ENCODE measurements around the gene CFAP251. TPM values are rescaled to one million over a fixed set of nuclear protein-coding genes. Genes with fewer than 3 reads are reported as not detected.
A peak's percentile ranks its signal among the peaks of the same experiment; 100 is the strongest.
"Not testable (repeated sequence)": the region's sequence is repeated elsewhere in the genome, so short reads cannot be mapped to it uniquely, and the experiment has no call there.

CFAP251 gene
- polyA plus RNA-seq, 10 donors, result 0.54 to 2.2 (median 1.2) TPM

DNA sequence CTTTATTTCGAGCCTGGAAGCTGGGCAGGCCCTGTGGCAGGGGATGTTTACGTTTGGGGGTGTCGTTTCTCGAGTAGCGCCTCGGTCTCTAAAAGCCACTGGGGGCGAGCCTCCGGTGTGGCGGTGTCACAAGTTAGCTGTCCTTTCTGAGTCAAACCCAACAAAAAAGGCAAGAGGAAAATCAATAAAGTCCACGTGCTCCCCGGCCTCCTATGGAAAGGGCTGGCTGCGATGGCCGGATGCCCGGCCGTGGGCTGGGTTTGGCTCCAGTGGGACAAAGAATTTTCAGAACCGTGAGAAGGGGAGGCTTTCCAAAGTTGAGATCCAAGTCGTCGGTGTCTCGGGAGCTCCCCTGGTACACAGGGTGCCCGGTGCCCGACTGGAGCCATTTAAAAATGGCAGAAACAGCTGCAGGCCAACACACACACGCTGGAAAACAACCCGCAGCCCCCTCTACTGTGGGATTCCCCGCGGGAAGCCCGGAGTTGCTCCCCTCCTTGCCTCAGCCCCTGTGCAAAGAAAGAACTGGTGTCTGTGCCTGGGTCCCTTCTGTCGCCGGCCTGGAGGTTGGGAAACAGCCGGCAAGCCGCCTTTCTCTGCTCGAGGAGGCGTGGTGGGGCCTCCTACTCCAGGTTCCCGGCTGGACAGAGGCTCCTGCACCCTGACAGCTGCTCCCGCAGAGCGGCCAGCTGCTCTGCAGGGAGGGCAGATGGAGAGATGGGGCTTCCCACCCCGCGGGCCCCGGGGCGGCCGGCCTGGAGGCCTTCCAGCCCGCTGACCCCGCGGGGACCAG, 105.1 kb downstream of the CFAP251 start:
- DNase-seq, result peak; percentile 64 to 92 (median 87)

DNA sequence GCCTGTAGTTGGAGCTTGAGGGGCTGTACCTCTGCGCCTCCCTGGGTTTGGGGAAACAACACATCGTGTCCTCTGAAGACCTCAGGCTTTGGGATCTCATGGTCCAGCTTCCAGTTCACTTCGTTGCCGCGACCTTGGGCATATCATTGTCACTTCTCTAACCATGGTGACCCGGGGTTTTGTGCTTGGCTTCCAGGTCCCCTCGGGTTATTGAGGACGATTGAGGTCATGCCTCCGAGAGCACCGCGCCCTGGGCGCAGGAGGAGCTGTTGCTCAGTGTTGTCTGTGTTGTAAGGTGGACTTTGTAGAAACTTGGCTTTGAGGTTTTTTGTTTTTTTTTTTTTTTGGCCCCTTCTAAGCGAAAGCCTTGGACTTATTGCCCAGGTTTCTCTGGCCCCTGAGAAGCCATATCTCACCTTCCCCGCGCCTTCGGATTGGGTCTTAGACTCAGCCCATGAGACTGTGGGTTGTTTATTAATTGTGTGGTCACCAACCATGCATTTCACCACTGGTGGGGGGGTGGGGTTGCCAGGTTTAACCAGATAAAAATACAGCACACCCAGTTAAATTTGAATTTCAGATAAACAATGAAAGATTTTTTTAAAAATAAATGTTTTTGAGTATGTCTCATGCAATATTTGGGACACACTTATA, 105.9 kb downstream of the CFAP251 start:
- DNase-seq, result peak in 1 of 3 donors; percentile 19

DNA sequence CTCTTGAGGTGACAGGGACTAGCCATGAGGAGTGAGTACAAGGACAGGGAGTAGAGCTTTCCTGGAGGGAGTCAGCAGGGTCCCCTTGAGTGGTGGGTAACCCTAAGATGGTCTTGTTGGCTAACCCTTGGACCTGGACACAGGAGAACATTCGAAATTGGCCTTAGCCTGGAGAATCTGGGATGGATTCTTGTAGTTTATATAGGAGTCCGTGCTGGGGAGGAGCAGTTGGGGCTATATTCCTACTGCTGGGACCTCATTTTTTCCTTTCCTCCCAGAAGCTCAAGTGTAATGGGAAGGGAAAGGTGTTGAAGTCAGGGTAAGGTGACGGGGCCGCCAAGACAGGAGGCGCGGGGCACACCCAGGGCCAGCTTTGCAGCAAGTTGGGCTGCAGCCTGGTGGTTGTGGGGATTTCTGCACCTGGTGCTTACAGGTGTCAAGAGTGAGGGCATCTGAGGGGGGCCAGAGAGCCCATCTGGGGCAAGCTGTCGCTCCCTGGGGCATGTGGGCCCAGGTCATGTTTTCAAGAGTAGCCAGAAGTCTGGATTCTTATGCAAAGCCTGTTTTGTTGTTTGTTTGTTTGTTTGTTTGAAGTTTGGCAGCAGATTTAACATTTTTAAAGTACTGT, 108.4 kb downstream of the CFAP251 start:
- DNase-seq, result no peak

DNA sequence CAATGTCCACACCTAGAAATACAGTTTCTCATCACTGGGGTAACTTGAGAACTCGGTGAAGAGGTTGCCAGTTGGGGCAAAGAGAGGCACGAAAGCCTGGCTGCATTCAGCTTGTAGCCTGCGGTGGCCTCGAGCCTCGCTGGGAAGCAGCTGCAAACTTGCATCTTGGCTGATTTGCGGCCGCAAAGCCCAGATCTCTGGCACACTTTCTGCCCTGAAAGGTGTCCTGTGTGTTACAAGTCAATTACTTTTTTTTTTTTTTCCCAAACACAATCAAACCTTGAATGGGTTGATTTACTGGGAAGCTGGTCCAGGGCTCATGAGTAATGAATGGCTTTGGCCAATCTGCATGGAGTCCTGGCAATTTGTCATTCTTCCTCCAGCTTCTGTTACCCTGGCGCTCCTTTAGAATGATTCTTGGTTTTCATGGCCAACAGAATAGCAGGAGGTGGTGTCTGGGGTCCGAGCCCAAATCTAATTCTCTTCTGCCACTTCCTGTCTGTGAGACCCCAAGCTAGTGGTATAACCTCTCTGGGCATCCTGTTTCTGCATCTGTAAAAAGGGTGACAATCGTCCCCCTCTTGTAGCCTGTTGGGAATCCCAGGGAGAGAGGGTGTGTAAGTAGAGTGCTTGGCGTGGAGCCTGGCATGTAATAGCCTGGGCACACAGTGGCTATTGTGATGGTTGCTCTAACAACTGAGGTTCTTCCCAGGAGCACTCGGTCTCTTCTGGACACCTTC, 109.9 kb downstream of the CFAP251 start:
- DNase-seq, result no peak

DNA sequence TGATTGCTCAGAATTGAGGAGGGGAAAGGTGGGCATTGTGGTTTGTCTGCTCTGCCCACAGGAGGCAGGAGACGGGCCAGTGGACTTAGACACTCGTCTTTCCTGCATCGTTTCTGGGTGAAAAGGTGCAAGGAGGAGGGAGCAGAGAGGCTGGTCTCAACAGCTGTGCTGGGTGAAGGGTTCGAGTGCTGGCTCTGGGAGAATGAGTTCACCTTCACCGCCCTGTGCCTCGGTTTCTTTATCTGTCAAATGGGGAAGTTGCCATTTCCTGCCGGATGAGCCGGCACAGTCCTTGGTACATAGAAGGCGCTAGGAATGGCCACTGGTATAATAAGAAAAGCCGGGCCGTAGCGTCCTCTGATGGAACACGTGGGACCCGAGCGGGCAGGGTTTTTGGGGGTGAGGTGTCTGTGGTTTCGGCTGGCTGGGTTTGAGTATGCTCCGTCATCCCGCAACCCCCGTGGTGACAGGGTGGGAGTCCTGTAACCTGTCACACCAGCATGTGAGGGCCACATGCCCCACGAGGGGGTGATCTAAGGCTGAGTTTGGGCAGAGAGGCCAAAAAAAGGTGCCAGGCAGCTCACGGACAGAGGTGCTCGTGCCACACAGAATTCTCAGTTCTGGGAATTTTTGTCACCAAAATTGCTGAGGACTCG, 110.6 kb downstream of the CFAP251 start:
- no peak for DNase-seq

DNA sequence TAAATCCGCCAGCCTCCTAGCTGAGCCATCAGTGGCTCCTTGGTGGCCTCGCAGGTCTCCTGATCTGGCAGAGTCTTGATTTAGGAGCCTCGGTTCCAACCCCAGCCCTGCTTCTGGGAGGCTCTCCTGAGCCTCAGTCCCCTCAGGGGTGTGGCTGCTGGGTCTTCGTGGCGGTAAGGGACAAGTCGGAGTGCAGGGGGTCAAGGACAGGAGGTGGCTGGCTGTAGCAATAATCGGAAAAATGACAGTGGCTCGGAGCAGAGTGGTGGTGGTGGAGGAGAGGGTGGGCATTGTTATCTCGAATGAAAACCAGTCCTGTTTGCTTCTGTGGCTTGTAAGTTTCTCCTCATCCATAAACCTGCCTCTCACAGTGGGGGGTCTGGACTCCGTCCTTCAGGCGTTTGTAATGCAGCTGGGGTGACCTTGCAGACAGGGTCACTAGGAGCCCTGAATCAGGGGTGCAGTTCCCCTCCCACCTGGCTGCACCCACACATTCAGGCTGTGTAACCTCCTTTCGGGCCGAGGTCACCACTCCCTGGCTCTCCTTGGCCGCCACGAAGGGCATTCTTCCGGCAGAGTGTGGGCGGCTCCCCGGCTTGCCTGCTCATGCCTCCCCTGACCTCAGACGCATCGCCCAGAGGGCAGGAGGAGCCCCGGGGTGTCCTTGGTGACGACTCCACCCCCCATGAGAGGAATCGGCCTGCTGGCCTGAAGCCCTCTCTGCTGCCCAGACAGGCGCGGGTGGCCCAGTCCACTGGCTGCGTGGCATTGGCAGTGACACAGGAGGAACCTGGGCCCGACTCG, 111.4 kb downstream of the CFAP251 start:
- DNase-seq, result no peak

DNA sequence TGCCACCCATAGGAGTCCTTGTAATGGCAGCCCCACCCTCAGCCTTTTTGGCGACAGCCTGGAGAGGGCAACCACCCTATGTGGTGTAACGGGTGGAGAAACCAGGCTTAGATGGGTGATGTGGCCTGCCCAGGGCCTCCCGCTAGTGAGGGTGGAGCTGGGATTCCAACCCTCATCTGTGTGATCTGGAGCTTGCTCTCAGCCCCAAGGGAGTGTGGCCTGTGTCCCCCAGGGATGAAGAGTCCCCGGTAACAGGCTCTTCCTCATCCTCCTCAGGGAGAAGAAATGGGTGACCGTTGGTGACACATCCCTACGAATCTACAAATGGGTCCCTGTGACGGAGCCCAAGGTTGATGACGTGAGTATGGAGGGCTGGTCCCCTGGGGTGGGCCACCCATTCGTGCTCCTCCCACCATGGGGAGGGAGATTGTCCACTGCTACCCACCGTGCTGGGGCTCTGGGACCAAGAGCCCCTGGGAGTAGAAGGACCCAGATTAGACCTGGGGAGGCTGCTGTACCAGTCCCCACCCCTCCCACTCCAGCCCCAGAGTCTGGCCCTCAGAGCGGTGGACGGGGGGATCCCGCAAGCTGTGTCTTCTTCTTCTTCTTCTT, 112.1 kb downstream of the CFAP251 start:
- DNase-seq, result no peak

DNA sequence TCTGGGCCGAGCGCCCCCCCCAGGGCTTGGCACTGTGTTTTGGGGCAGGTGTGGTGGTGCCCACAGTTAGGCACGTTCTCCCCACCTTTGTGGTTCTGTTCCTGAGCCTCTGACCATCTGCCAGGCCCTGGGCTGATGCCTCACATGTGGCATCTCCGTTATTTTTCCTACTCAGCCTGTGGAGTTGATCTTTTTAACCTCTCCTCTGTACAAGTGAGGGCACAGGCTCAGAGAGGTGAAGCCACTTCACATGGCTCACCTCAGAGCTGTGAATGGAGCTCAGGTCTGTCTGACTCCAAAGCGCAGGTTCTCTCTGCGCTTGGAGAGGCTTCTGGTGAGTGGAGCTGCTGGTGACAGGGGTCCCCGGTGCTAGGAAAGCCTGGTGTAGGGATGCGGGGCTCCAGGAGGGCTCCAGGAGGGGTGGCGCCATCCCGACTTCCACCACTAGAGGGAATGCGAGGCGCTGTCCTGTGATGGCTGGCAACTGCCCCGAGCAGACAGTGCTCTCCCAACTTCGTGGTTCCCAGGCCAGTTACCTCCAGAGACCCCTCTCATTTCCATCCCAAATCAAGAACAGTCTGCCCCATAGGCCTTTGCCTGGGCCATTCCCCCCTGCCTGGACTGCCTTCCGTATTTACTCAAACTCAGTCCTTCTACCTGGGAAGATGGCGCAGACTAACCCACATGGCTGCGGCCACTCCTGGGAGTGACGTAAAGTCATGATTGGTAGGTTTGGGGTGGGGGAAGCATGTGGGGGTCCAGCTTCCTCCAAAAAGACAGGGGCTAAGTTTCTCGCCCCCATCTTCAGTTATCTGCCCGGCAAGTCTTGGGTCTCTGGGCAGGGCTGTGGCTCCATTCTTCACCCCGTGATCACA, 113.2 kb downstream of the CFAP251 start:
- DNase-seq, result peak in 1 of 3 donors; percentile 33

DNA sequence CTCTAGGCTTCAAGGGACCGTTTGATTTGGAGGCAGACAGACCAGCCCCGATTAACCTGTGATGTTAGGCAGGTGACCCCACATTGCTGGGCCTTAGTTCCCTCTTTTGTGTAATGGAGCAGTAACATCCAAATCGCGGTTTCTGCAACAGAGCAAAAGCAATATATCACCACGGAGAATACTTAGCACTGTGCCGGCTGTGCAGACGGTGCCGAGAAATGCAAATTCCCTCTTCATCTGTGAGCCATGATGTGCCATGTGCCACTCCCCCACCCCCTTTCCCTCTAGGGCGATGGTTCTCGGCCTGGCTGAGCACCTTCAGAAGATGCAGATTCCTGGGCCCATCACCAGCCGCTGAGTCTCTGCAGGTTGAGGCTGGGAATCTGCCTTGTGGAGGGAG, 114.2 kb downstream of the CFAP251 start:
- DNase-seq, result no peak

DNA sequence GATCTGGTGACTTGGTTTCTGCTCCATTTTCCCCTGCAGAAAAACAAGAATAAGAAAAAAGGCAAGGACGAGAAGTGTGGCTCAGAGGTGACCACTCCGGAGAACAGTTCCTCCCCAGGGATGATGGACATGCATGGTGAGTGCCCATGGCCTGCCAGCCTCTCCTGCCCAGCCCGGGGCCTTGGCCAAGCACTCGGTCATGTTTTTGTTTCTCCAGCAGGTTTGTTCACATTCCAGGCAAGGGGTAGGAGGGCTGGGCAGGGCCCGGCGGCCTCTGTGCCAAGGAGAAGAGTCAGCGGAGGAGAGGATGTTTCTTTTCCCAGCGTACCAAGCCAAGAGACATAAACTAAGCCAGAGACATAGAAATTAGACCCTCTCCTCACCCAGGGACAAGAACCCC, 116.9 kb downstream of the CFAP251 start:
- DNase-seq, result no peak

DNA sequence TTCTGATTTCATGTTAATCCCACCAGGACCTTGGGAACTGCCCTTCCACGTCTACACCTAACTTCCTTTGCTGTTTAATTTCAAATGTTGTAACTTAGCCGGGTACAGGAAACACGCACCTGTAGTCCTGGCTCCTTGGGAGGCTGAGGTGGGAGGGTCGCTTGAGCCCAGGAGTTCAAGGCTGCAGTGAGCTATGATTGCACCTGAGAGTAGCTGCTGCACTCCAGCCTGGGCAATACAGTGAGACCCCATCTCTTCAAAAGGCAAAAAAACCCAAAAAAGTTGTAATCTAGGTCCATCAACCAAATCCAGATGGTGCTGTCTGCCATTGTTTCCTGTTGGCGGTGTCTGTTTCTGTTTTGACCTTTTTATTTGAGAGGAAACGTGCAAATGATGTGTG, 117.8 kb downstream of the CFAP251 start:
- no peak for DNase-seq

DNA sequence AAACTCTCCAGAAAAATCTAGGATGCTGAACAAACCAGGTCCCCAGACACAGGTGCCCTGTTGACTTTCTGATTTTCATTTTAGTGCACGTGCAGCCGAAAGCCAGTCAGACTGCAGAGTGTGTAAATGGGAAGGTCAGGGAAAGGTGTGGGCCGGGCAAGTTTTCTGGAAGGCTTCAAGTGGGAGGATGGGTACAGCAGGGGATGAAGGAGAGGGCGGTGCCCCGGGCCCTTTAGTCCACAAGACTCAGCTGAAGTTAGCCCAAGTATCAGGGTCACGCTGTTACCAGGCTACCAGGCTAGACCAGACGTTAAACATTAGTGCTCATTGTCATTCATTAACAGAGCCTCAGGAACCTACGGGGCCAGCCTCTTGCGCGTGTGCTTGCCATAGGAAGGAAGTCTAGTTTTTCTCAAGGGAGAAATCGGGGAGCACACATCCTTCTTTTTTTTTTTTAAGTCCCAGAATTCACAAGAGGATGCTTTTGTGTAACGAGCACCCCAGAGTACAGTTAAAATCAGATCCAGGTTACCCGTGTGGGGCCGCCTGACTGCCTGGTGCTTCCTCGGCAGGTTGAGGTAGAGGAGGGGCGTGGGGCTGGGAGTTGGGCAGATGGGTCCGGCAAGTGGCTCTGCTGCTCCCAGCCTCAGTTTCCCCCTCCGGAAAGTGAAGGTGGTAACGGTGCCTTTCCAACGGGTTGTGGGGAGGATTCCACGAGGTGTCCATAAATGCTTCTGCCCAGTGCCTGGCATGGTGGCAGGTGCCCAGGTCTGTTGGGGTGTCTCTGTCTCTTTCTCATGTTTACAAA, 122.4 kb downstream of the CFAP251 start:
- DNase-seq, result no peak

DNA sequence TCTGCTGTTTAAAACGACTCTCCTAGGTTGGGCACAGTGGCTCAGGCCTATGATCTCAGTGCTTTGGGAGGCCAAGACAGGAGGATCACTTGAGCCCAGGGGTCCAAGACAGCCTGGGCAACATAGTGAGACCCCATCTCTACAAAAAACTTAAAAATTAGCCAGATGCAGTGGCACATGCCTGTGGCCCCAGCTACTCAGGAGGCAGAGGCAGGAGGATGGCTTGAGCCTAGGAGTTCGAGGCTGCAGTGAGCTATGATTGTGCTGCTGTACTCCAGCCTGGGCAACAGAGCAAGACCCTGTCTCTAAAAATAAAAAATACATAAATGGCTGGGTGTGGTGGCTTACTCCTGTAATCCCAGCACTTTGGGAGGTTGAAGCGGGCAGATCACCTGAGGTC, 123.1 kb downstream of the CFAP251 start:
- DNase-seq, result not testable (repeated sequence)

DNA sequence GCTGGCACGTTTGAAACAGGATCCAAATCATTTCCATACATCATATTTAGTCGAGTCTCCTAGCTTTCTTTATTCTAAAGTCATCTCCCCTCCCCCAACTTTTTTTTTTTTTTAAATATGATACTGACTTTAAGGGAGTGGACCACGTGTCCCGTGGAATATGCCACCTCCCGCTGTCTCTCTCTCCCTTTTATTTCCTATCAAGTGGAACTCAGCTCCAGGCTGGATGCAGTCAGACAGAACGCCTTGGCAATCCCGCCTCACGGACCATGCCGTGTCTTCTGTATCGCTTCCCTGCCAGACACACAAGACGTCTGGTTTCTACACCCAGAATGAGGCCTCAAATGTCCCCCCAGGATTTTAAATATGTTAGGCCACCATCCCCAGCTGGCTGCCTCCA, 124.5 kb downstream of the CFAP251 start:
- no peak for DNase-seq

DNA sequence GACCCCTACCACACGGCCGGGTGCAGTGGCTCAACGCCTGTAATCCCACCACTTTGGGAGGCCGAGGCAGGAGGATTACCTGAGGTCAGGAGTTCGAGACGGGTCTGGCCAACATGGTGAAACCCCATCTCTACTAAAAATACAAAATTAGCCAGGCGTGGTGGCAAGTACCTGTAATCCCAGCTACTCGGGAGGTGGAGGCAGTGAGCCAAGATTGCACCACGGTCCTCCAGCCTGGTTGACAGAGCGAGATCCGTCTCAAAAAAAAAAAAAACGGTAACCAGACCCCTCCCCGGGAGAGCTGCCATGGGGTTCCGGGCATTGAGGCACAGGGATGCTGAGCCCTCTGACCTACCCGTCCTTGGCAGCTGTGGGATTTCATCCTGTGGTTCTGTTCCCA, 125.1 kb downstream of the CFAP251 start:
- no peak for DNase-seq

DNA sequence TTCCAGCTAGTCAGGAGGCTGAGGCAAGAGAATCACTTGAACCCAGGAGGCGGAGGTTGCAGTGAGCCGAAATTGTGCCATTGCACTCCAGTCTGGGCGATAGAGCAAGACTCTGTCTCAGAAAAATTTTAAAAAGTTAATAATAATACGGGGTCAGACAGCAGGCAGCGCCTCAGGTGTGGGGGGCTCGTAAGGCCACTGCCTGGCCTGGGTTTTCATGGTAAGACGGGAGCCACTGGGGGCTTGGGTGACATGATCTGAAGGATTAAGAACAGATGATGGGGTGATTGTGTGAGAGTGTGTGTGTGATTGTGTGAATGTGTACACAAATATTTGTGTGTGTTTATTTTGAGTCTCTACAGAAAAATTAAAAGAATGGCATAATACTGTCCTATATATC, 126.9 kb downstream of the CFAP251 start:
- no peak for DNase-seq

DNA sequence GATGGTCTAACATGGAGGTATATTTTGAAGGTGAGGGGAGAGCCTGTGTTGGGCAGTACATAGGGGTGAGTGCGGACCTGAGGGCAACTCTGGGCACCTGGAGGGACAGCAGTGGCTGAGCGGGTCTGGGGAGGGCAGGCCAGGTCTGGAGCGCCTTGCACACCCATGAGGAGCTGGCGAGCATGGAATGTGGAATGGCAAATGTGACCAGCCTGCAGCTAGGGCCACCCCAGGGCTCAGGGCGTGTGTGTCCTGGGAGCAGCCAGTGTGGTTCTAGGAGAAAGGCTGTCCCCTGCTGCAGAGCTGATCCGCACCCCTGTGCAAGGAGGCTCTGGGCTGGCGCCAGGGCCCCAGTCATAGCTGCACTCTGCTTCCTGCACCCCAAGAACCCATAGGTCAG, 127.8 kb downstream of the CFAP251 start:
- DNase-seq, result no peak

DNA sequence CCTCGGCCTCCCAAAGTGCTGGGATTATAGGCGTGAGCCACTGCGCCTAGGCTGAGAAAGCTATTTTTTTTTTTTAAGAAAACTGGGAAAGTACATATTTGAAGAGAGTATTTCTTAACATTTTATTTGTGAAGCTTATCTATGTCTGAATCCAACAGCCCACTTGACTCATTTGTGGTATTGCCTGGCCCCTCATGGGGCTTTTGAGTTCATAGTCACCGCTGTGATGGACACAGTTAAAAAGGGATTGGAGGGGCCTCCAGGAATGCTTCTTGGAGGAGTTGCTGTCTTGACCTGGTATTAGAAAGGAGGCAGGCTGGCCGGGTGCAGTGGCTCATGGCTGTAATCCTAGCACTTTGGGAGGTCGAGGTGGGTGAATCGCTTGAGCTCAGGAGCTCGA, 129.8 kb downstream of the CFAP251 start:
- no peak for DNase-seq

DNA sequence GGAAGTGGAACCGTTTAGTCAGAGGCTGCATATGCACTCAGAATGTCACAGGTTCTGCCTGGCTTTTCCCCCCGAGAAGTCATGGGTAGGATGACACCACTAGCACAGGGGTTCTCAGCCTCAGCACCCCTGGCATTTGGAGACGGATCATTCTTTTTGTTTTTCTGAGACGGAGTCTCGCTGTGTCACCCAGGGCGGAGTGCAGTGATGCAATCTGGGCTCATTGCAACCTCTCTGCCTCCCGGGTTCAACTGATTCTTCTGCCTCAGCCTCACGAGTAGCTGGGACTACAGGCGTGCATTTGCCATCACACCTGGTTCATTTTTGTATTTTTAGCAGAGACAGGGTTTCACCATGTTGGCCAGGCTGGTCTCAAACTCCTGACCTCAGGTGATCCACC, 131.4 kb downstream of the CFAP251 start:
- no peak for DNase-seq

All from muscle of back (tissue), 11 donors.